Endothelial cell of umbilical vein (primary cell): ENCODE measurements around the gene GZMM. TPM values are rescaled to one million over a fixed set of nuclear protein-coding genes. Genes with fewer than 3 reads are reported as not detected.
A peak's percentile ranks its signal among the peaks of the same experiment; 100 is the strongest.

Experiments
- BruUV-seq: library from RNA; stranded (reverse); fragments of 400-500 nt; replicated peaks from 2 replicates; lab custom pipeline; 2021; lab: Mats Ljungman, UMichigan
- CTCF ChIA-PET: fragments of 300-600, 350-600 bp; sonication (Branson Sonifier 250); formaldehyde crosslinking; loops from one replicate; lab custom pipeline; 2021; ENCODE audit warnings: antibody characterized with exemption, inconsistent platforms; lab: Charles Lee
- POLR2A ChIA-PET: fragments of 300-600, 350-600 bp; sonication (Branson Sonifier 250); formaldehyde crosslinking; loops from one replicate; lab custom pipeline; 2021; ENCODE audit warnings: antibody characterized with exemption, inconsistent platforms; lab: Charles Lee
- DNase-seq: peaks from one replicate; pipeline ENCODE4 v3.0.0-alpha.2; 2011; ENCODE audit warnings: low read depth, low spot score
- FAIRE-seq: peaks from 2 replicates; lab custom pipeline; 2011; peaks lifted over from hg19 to GRCh38; lab: Jason Lieb, UNC
- H2AFZ ChIP-seq: 2 replicates; pipeline ENCODE4 v1.6.0; 2012; ENCODE audit warnings: low read depth, low read length, control low read depth, inconsistent platforms
- H3K27ac ChIP-seq: 2 replicates; pipeline ENCODE4 v1.5.1; 2011; ENCODE audit warnings: low read depth, mild to moderate bottlenecking, control low read depth, low read length, moderate library complexity; ENCODE audit not compliant: insufficient read depth
- H3K27me3 ChIP-seq, 2 experiments: 2 replicates each; pipeline versions ENCODE4 v1.6.0 to v1.6.1; 2011; ENCODE audit warnings: low read length in 2 of 2, mixed read lengths in 1 of 2; ENCODE audit not compliant: control insufficient read depth in 2 of 2, insufficient read depth in 2 of 2
- H3K36me3 ChIP-seq, 2 experiments: 2 replicates in 1 of 2; 3 replicates in 1 of 2; pipeline ENCODE4 v1.5.1; 2011; ENCODE audit warnings: low read length in 2 of 2, mild to moderate bottlenecking in 1 of 2, moderate library complexity in 1 of 2; ENCODE audit not compliant: control insufficient read depth in 2 of 2, insufficient read depth in 2 of 2; ENCODE audit errors: extremely low read depth in 1 of 2
- H3K4me1 ChIP-seq: 3 replicates; pipeline ENCODE4 v1.5.1; 2011; ENCODE audit warnings: mild to moderate bottlenecking, low read length; ENCODE audit not compliant: control insufficient read depth, insufficient read depth; ENCODE audit errors: extremely low read depth
- H3K4me2 ChIP-seq: 2 replicates; pipeline ENCODE4 v1.6.1; 2011; ENCODE audit warnings: low read length, control low read depth, mixed read lengths; ENCODE audit not compliant: insufficient read depth
- H3K4me3 ChIP-seq, 3 experiments: fragments of 200-600 bp in 1 of 3; sonication (generic), shearing (Covaris generic) in 1 of 3; replicated peaks in 1 of 3; 2 replicates each; pipeline ENCODE4 v1.5.1; 2011 to 2016; ENCODE audit warnings: control low read depth in 3 of 3, low read length in 3 of 3, mild to moderate bottlenecking in 2 of 3, inconsistent platforms in 1 of 3, low read depth in 1 of 3, moderate library complexity in 1 of 3; ENCODE audit not compliant: insufficient read depth in 1 of 3
- H3K79me2 ChIP-seq: 2 replicates; pipeline ENCODE4 v1.6.0; 2012; ENCODE audit warnings: low read length, inconsistent platforms; ENCODE audit not compliant: control insufficient read depth, insufficient read depth
- H3K9ac ChIP-seq: replicated peaks from 2 replicates; pipeline ENCODE3; 2011; ENCODE audit warnings: low read length, control low read depth; ENCODE audit not compliant: insufficient read depth; ENCODE audit errors: extremely low read depth
- H3K9me1 ChIP-seq: replicated peaks from 3 replicates; pipeline ENCODE4 v1.6.0; 2011; ENCODE audit warnings: mild to moderate bottlenecking, low read length; ENCODE audit not compliant: control insufficient read depth, insufficient read depth; ENCODE audit errors: extremely low read depth
- H3K9me3 ChIP-seq: replicated peaks from 2 replicates; pipeline ENCODE4 v1.5.1; 2012; ENCODE audit warnings: low read length, inconsistent platforms; ENCODE audit not compliant: control insufficient read depth, insufficient read depth
- H4K20me1 ChIP-seq: replicated peaks from 2 replicates; pipeline ENCODE3; 2011; ENCODE audit warnings: mild to moderate bottlenecking, low read length; ENCODE audit not compliant: control insufficient read depth, insufficient read depth; ENCODE audit errors: extremely low read depth
- EZH2 ChIP-seq: IDR thresholded peaks from 2 replicates; pipeline ENCODE4 v1.6.1; 2012; ENCODE audit warnings: borderline replicate concordance, low read depth, mild to moderate bottlenecking, moderate library complexity, low read length, inconsistent platforms; ENCODE audit not compliant: severe bottlenecking
- GATA2 ChIP-seq: IDR thresholded peaks from 2 replicates; pipeline ENCODE4 v1.7.0; 2011; ENCODE audit warnings: low read depth, mild to moderate bottlenecking, moderate library complexity, mixed read lengths, low read length; ENCODE audit not compliant: insufficient read length, insufficient read depth
- MAX ChIP-seq: IDR thresholded peaks from 2 replicates; pipeline ENCODE4 v1.6.1; 2011; ENCODE audit not compliant: insufficient read depth, insufficient read length
- POLR2A ChIP-seq: IDR thresholded peaks from 2 replicates; pipeline ENCODE4 v1.6.1; 2012; ENCODE audit warnings: low read depth, mild to moderate bottlenecking, control low read depth, low read length
- POLR2AphosphoS5 ChIP-seq: IDR thresholded peaks from 2 replicates; pipeline ENCODE4 v1.6.1; 2012; ENCODE audit warnings: low read depth, mild to moderate bottlenecking, control low read depth, low read length, moderate library complexity; ENCODE audit not compliant: insufficient read depth
- dilution Hi-C: fragments of 300-500 bp; cut with MboI; formaldehyde crosslinking; loops from one replicate; pipeline ENCODE4 v1.15.0; 2019; ENCODE audit warnings: low sequenced_read_pairs; ENCODE audit not compliant: extremely low pct_ligation_motif_present
- intact Hi-C: fragments of 100-400 bp; cut with micrococcal nuclease; formaldehyde crosslinking; loops from one replicate; pipeline ENCODE4 v1.10.0; 2022
- polyA plus RNA-seq, 4 experiments: library from polyadenylated mRNA; depleted of rRNA in 3 of 4; stranded (reverse) in 3 of 4; unstranded in 1 of 4; fragments of >200 nt; gene quantifications; 2 replicates each; pipeline versions ENCODE4 v1.2.1 to v1.2.3, GENCODE V29; 2011 to 2012; ENCODE audit warnings: missing spikeins in 1 of 4
- total RNA-seq: library from RNA; stranded (reverse); gene quantifications from 2 replicates; pipeline ENCODE4 v1.2.3, GENCODE V29; 2021

GZMM gene
- total and polyA plus RNA-seq, 2 donors (not counting 3 experiments of a cell fraction or from before 2014, with no cell fraction given): not detected

- no peaks in the 10 kb centered on the region for H3K36me3 ChIP-seq
- intact Hi-C loops (no loop called here), dilution Hi-C loops (no loop called here)
- CTCF ChIA-PET: interaction anchor here (1.3 to 1.6 kb wide), 2 partner anchors 9 to 13 kb away, joined by 5 to 16 read pairs; partner anchors contain the start of gene TPGS1
- no peaks in the 10 kb centered on the region for H3K4me1 ChIP-seq
- H3K79me2 ChIP-seq: no peaks in the 10 kb centered on the region
- BruUV-seq: no TSS peak
- TF ChIP-seq EZH2: peak; percentile 98
- TF ChIP-seq POLR2AphosphoS5: no peak
- TF ChIP-seq GATA2: no peak
- TF ChIP-seq MAX: no peak
- no peak overlapping the region for H3K4me2 ChIP-seq
- no peaks in the 10 kb centered on the region for H3K9me3 ChIP-seq
- no peak overlapping the region for H3K4me3 ChIP-seq
- H4K20me1 ChIP-seq: no peaks in the 10 kb centered on the region
- H2AFZ ChIP-seq: no peak overlapping the region
- no peak for DNase-seq
- H3K9me1 ChIP-seq: no peaks in the 10 kb centered on the region
- POLR2A ChIA-PET: no interaction called here
- H3K27me3 ChIP-seq: peaks cover 9 to 12% of the 10 kb centered on the region in 2 experiments
- H3K9ac ChIP-seq: no peak overlapping the region
- FAIRE-seq: no peak
- H3K27ac ChIP-seq: no peak overlapping the region
Measured at GRCh38 chr19:497869-498510, 45.9 kb upstream of the GZMM start.

GRCh38 chr19:498511-498891 is 45.4 kb upstream of the GZMM start:
- dilution Hi-C loops: no loop called here
- ChIA-PET CTCF (interaction anchor here (1.3 to 1.6 kb wide), 2 partner anchors 8 to 12 kb away, joined by 5 to 16 read pairs; partner anchors contain the start of gene TPGS1), POLR2A (no interaction called here)
- no peak overlapping the region for H3K4me2 ChIP-seq
- DNase-seq: no peak
- H3K9me3 ChIP-seq: no peaks in the 10 kb centered on the region
- H3K27ac ChIP-seq: no peak overlapping the region
- intact Hi-C loops: no loop called here
- BruUV-seq: no TSS peak
- FAIRE-seq: no peak
- H4K20me1 ChIP-seq: no peaks in the 10 kb centered on the region
- no peaks in the 10 kb centered on the region for H3K79me2 ChIP-seq
- TF ChIP-seq GATA2: no peak
- TF ChIP-seq MAX: no peak
- no peak for TF ChIP-seq POLR2A
- no peak for TF ChIP-seq POLR2AphosphoS5
- H3K4me3 ChIP-seq: no peak overlapping the region
- no peaks in the 10 kb centered on the region for H3K36me3 ChIP-seq
- no peak overlapping the region for H3K9ac ChIP-seq
- no peaks in the 10 kb centered on the region for H3K9me1 ChIP-seq
- H3K27me3 ChIP-seq: peaks cover 9 to 12% of the 10 kb centered on the region in 2 experiments
- no peaks in the 10 kb centered on the region for H3K4me1 ChIP-seq
- H2AFZ ChIP-seq: no peak overlapping the region
